GM23248 (cell line): Measurements from ENCODE around the gene CSNK2B. TPM values are rescaled to one million over a fixed set of nuclear protein-coding genes. Genes with fewer than 3 reads are reported as not detected.

Experiments used
- DNase-seq: peaks from one replicate; pipeline ENCODE4 v3.0.0-alpha.2; 2015
- H2AFZ ChIP-seq: fragments of 200-600 bp; sonication (generic); 2 replicates; pipeline ENCODE4 v1.6.1; 2016; ENCODE audit warnings: antibody characterized with exemption
- H3F3A ChIP-seq: fragments of 200-600 bp; sonication (generic); 2 replicates; pipeline ENCODE4 v1.6.1; 2016; ENCODE audit warnings: mild to moderate bottlenecking, antibody characterized with exemption, mixed run types; ENCODE audit not compliant: insufficient read depth
- H3K27ac ChIP-seq: fragments of 200-600 bp; sonication (generic); 2 replicates; pipeline ENCODE4 v1.5.1; 2016; ENCODE audit warnings: mild to moderate bottlenecking
- H3K27me3 ChIP-seq: fragments of 200-600 bp; sonication (generic); replicated peaks from 2 replicates; pipeline ENCODE4 v1.6.1; 2016; ENCODE audit warnings: mild to moderate bottlenecking; ENCODE audit not compliant: insufficient read depth
- H3K36me3 ChIP-seq: fragments of 200-600 bp; sonication (generic); 2 replicates; pipeline ENCODE4 v1.6.1; 2016; ENCODE audit warnings: low read depth, mild to moderate bottlenecking
- H3K4me1 ChIP-seq: fragments of 200-600 bp; sonication (generic); 2 replicates; pipeline ENCODE4 v1.6.1; 2016; ENCODE audit warnings: mild to moderate bottlenecking; ENCODE audit not compliant: insufficient read depth
- H3K4me2 ChIP-seq: fragments of 200-600 bp; sonication (generic); one replicate; pipeline ENCODE4 v1.6.1; 2016; ENCODE audit warnings: mild to moderate bottlenecking; ENCODE audit not compliant: unreplicated experiment
- H3K4me3 ChIP-seq: fragments of 200-600 bp; sonication (generic); 2 replicates; pipeline ENCODE4 v1.5.1; 2016; ENCODE audit warnings: mild to moderate bottlenecking
- H3K79me2 ChIP-seq: fragments of 200-600 bp; sonication (generic); 2 replicates; pipeline ENCODE4 v1.6.1; 2016; ENCODE audit warnings: mild to moderate bottlenecking; ENCODE audit not compliant: insufficient read depth
- H3K9ac ChIP-seq: fragments of 200-600 bp; sonication (generic); 2 replicates; pipeline ENCODE4 v1.6.1; 2016; ENCODE audit warnings: mild to moderate bottlenecking
- H3K9me2 ChIP-seq: fragments of 200-600 bp; sonication (generic); 2 replicates; pipeline ENCODE4 v1.6.1; 2016; ENCODE audit warnings: mixed run types, mild to moderate bottlenecking, moderate library complexity; ENCODE audit not compliant: insufficient read depth
- H3K9me3 ChIP-seq: fragments of 200-600 bp; sonication (generic); one replicate; pipeline ENCODE4 v1.6.1; 2017; ENCODE audit warnings: low read depth
- H4K20me1 ChIP-seq: fragments of 200-600 bp; sonication (generic); 2 replicates; pipeline ENCODE4 v1.6.0; 2016; ENCODE audit not compliant: insufficient read depth
- EZH2 ChIP-seq: fragments of 200-600 bp; sonication (generic); IDR thresholded peaks from 2 replicates; pipeline ENCODE4 v1.6.1; 2018; ENCODE audit warnings: antibody characterized with exemption, mild to moderate bottlenecking; ENCODE audit not compliant: insufficient read depth, poor library complexity, severe bottlenecking
- EZH2phosphoT487 ChIP-seq: fragments of 200-600 bp; sonication (generic); IDR thresholded peaks from 2 replicates; pipeline ENCODE4 v1.6.1; 2018; ENCODE audit warnings: antibody characterized with exemption, moderate library complexity, mild to moderate bottlenecking, low read depth; ENCODE audit not compliant: insufficient read depth
- WGBS, 2 experiments: methylation state at CpG; one replicate each; pipeline ENCODE4 v1.1.6; 2015 to 2017; ENCODE audit warnings: low lambda C conversion rate in 2 of 2, low coverage in 1 of 2; ENCODE audit errors: missing lambda C conversion rate in 2 of 2; 5-methylcytosine and 5-hydroxymethylcytosine counted together
- in situ Hi-C: fragments of 300-500 bp; cut with MboI; formaldehyde crosslinking; loops from 2 replicates; pipeline ENCODE4 v1.15.0; 2020
- polyA plus RNA-seq: library from polyadenylated mRNA; unstranded; fragments of >200 nt; fragmentation: Nextera tagmentation; extraction: Ambion mirVana; gene quantifications from 2 replicates; pipeline ENCODE4 v1.2.1, GENCODE V29; 2016
- total RNA-seq: library from RNA; depleted of rRNA; stranded (reverse); fragments of >200 nt; shearing (Covaris generic); gene quantifications from 2 replicates; pipeline ENCODE4 v1.2.3, GENCODE V29; 2014

Gene CSNK2B
- total and polyA plus RNA-seq, 2 experiments from 2014 or later: 224 to 256 TPM

- Histone ChIP-seq H3F3A (peaks cover 62% of the 10 kb centered on the region), H3K9me3 (no peaks in the 10 kb centered on the region), H3K4me3 (no peak overlapping the region), H3K4me2 (no peak overlapping the region), H3K9ac (no peak overlapping the region), H3K9me2 (no peaks in the 10 kb centered on the region), H4K20me1 (no peaks in the 10 kb centered on the region), H3K79me2 (peaks cover 71% of the 10 kb centered on the region), H2AFZ (no peak overlapping the region), H3K27ac (no peak overlapping the region), H3K36me3 (peaks cover 89% of the 10 kb centered on the region), H3K27me3 (no peaks in the 10 kb centered on the region), H3K4me1 (no peaks in the 10 kb centered on the region)
- 86 to 87% methylated on average over 14 of the region's 16 CpGs for WGBS, 2 experiments
- TF ChIP-seq EZH2: no peak
- no peak for TF ChIP-seq EZH2phosphoT487
- in situ Hi-C loops: no loop called here
- DNase-seq: no peak
Measured at GRCh38 chr6:31631209-31631608, 34.7 kb upstream of the CSNK2B start.

GRCh38 chr6:31631681-31632278 lies 34.1 kb upstream of the CSNK2B start:
- H3K79me2 ChIP-seq: peaks cover 65% of the 10 kb centered on the region
- peaks cover 88% of the 10 kb centered on the region for H3K36me3 ChIP-seq
- 86 to 88% methylated on average over 23 to 32 of the region's 32 CpGs for WGBS, 2 experiments

GRCh38 chr6:31632279-31632946 lies 33.5 kb upstream of the CSNK2B start:
- Histone ChIP-seq H3K9ac (peak overlapping the region; percentile 9; the same call in 1 of the 2 replicates), H3K9me3 (no peaks in the 10 kb centered on the region), H3K4me2 (no peak overlapping the region), H3K4me3 (no peak overlapping the region), H4K20me1 (no peaks in the 10 kb centered on the region), H3F3A (peaks cover 73% of the 10 kb centered on the region), H3K27me3 (no peaks in the 10 kb centered on the region), H3K36me3 (peaks cover 88% of the 10 kb centered on the region), H2AFZ (no peak overlapping the region), H3K9me2 (no peaks in the 10 kb centered on the region), H3K4me1 (no peaks in the 10 kb centered on the region), H3K27ac (0 out of 2 replicates have a peak overlapping the region, but pooled peaks have one; percentile 8), H3K79me2 (peaks cover 59% of the 10 kb centered on the region)
- no peak for DNase-seq
- 93 to 94% methylated on average over 26 of the region's 26 CpGs for WGBS, 2 experiments
- in situ Hi-C loops: no loop called here
- no peak for TF ChIP-seq EZH2phosphoT487
- TF ChIP-seq EZH2: no peak

More at GRCh38 chr6:31631681-31632278, 34.1 kb upstream of the CSNK2B start:
- no peak overlapping the region for H3K4me2 ChIP-seq
- no peak overlapping the region for H2AFZ ChIP-seq
- H3K9ac ChIP-seq: no peak overlapping the region
- peaks cover 68% of the 10 kb centered on the region for H3F3A ChIP-seq
- no peak for TF ChIP-seq EZH2phosphoT487
- no peak for TF ChIP-seq EZH2
- in situ Hi-C loops: no loop called here
- H3K27me3 ChIP-seq: no peaks in the 10 kb centered on the region
- H3K27ac ChIP-seq: no peak overlapping the region
- DNase-seq: no peak
- no peak overlapping the region for H3K4me3 ChIP-seq
- H3K9me2 ChIP-seq: no peaks in the 10 kb centered on the region
- H4K20me1 ChIP-seq: no peaks in the 10 kb centered on the region
- H3K4me1 ChIP-seq: no peaks in the 10 kb centered on the region
- H3K9me3 ChIP-seq: no peaks in the 10 kb centered on the region

GRCh38 chr6:31633447-31633846 lies 32.4 kb upstream of the CSNK2B start:
- Histone ChIP-seq H2AFZ (no peak overlapping the region), H3F3A (peaks cover 76% of the 10 kb centered on the region), H3K79me2 (peaks cover 49% of the 10 kb centered on the region), H3K4me2 (no peak overlapping the region), H3K9me3 (no peaks in the 10 kb centered on the region), H3K27ac (peak overlapping the region; percentile 18; the same call in 1 of the 2 replicates), H3K27me3 (no peaks in the 10 kb centered on the region), H3K9ac (peak overlapping the region; percentile 42; the same call in 1 of the 2 replicates), H4K20me1 (no peaks in the 10 kb centered on the region), H3K36me3 (peaks cover 85% of the 10 kb centered on the region), H3K4me1 (no peaks in the 10 kb centered on the region), H3K4me3 (no peak overlapping the region), H3K9me2 (no peaks in the 10 kb centered on the region)
- WGBS, 2 experiments: 85 to 93% methylated on average over 7 of the region's 7 CpGs
- in situ Hi-C loops: no loop called here
- DNase-seq: no peak
- TF ChIP-seq EZH2 (no peak), EZH2phosphoT487 (no peak)
